ENCODE results near the gene RHBDD3.

The RHBDD3 gene

GRCh38 chr22:29306175-29306834, 38.5 kb upstream of the RHBDD3 start, which contains the start of gene GAS2L1:
Gene GAS2L1, plus strand, starts transcription at chr22:29306650. Its CDS starts 1,456 bp downstream, at chr22:29308106.
- peak; percentile 48 for DNase-seq (ENCODE audit: low read depth)

GRCh38 chr22:29305836-29306174, 38.0 kb upstream of the RHBDD3 start:
- no peak for DNase-seq (ENCODE audit: low read depth)

GRCh38 chr22:29302681-29303465, 35.1 kb upstream of the RHBDD3 start:
- DNase-seq (ENCODE audit: low read depth) = no peak

- no peak for DNase-seq (ENCODE audit: low read depth)
These were observed 34.6 kb upstream of the RHBDD3 start for GRCh38 chr22:29302402-29302680.

- DNase-seq (ENCODE audit: low read depth) = no peak
These were observed 34.1 kb upstream of the RHBDD3 start for GRCh38 chr22:29301716-29302401.

GRCh38 chr22:29300807-29301601, 33.2 kb upstream of the RHBDD3 start:
- DNase-seq (ENCODE audit: low read depth) = no peak

GRCh38 chr22:29300467-29300806, 32.7 kb upstream of the RHBDD3 start:
- no peak for DNase-seq (ENCODE audit: low read depth)

- DNase-seq (ENCODE audit: low read depth) = no peak
These were observed 31.5 kb upstream of the RHBDD3 start for GRCh38 chr22:29299136-29299900.

GRCh38 chr22:29298641-29299040, 30.9 kb upstream of the RHBDD3 start:
- DNase-seq (ENCODE audit: low read depth) = no peak

GRCh38 chr22:29292379-29292778, 24.6 kb upstream of the RHBDD3 start:
- no peak for DNase-seq (ENCODE audit: low read depth)

GRCh38 chr22:29291215-29291614, 23.4 kb upstream of the RHBDD3 start:
- no peak for DNase-seq (ENCODE audit: low read depth)

GRCh38 chr22:29290061-29290460, 22.3 kb upstream of the RHBDD3 start:
- no peak for DNase-seq (ENCODE audit: low read depth)

- no peak for DNase-seq (ENCODE audit: low read depth)
These were observed 21.1 kb upstream of the RHBDD3 start for GRCh38 chr22:29288837-29289236.

GRCh38 chr22:29284196-29284595, 16.4 kb upstream of the RHBDD3 start:
- no peak for DNase-seq (ENCODE audit: low read depth)

- no peak for DNase-seq (ENCODE audit: low read depth)
These were observed 10.1 kb upstream of the RHBDD3 start for GRCh38 chr22:29277927-29278326.

GRCh38 chr22:29275819-29276565, 8.2 kb upstream of the RHBDD3 start:
- no peak for DNase-seq (ENCODE audit: low read depth)

- no peak for DNase-seq (ENCODE audit: low read depth)
These were observed 7.4 kb upstream of the RHBDD3 start for GRCh38 chr22:29275167-29275566.

- DNase-seq (ENCODE audit: low read depth) = no peak
These were observed 4.8 kb upstream of the RHBDD3 start for GRCh38 chr22:29272624-29273023.

GRCh38 chr22:29270475-29271271, 2.9 kb upstream of the RHBDD3 start:
- DNase-seq (ENCODE audit: low read depth) = no peak
